NCI-H748 (cell line): Measurements from ENCODE around the gene GPR119.
"Not testable (repeated sequence)": the region's sequence is repeated elsewhere in the genome, so short reads cannot be mapped to it uniquely, and the experiment has no call there.

Experiments used
- DNase-seq: peaks from one replicate; lab custom pipeline; 2025; ENCODE audit not compliant: unreplicated experiment; lab: John Stamatoyannopoulos, UW

GPR119 gene

GRCh38 chrX:130339408-130340222 is 45.9 kb downstream of the GPR119 start, which contains the start of gene SLC25A14:
SLC25A14 (plus strand) TSS chrX:130339919; CDS start chrX:130340279, 360 bp downstream.
- DNase-seq = peak; percentile 93

GRCh38 chrX:130338869-130339268 is 46.6 kb downstream of the GPR119 start:
- DNase-seq = not testable (repeated sequence)

- DNase-seq = no peak
Measured at GRCh38 chrX:130336531-130336930, 48.9 kb downstream of the GPR119 start.
